Measurements from ENCODE around the gene PIN1. TPM values are rescaled to one million over a fixed set of nuclear protein-coding genes. Genes with fewer than 3 reads are reported as not detected.
"Not testable (repeated sequence)": the region's sequence is repeated elsewhere in the genome, so short reads cannot be mapped to it uniquely, and the experiment has no call there.

The PIN1 gene
- polyA plus RNA-seq (ENCODE audit: insufficient read length in 4 of 4), result 10 to 100 TPM; 48.2 to 90.6 (median 68.8) TPM

- peak; percentile 89 to 97 (median 96) for DNase-seq (ENCODE audit: low read depth in 4 of 4, low spot score in 2 of 4)
Measured at GRCh38 chr19:9834726-9835506, at the start of gene PIN1. Gene PIN1 (plus strand): TSS chr19:9835318. CDS start chr19:9835345, 27 bp downstream.

GRCh38 chr19:9785367-9786331 lies 49.5 kb upstream of the PIN1 start:
- DNase-seq (ENCODE audit: low read depth in 4 of 4, low spot score in 2 of 4), result peak; percentile 93 to 96 (median 96)

- DNase-seq (ENCODE audit: low read depth in 4 of 4, low spot score in 2 of 4), result no peak
Measured at GRCh38 chr19:9786342-9786741, 48.8 kb upstream of the PIN1 start.

- no peak for DNase-seq (ENCODE audit: low read depth in 4 of 4, low spot score in 2 of 4)
Measured at GRCh38 chr19:9786819-9787218, 48.3 kb upstream of the PIN1 start.

- DNase-seq (ENCODE audit: low read depth in 4 of 4, low spot score in 2 of 4), result not testable (repeated sequence)
Measured at GRCh38 chr19:9788604-9789003, 46.5 kb upstream of the PIN1 start.

GRCh38 chr19:9789066-9789465 lies 46.1 kb upstream of the PIN1 start:
- DNase-seq (ENCODE audit: low read depth in 4 of 4, low spot score in 2 of 4), result no peak

- DNase-seq (ENCODE audit: low read depth in 4 of 4, low spot score in 2 of 4), result not testable (repeated sequence)
Measured at GRCh38 chr19:9789579-9789978, 45.5 kb upstream of the PIN1 start.

GRCh38 chr19:9791073-9791367 lies 44.1 kb upstream of the PIN1 start:
- DNase-seq (ENCODE audit: low read depth in 4 of 4, low spot score in 2 of 4), result not testable (repeated sequence)

GRCh38 chr19:9791552-9792205 lies 43.4 kb upstream of the PIN1 start:
- peak; percentile 59 to 93 (median 87) for DNase-seq (ENCODE audit: low read depth in 4 of 4, low spot score in 2 of 4)

- DNase-seq (ENCODE audit: low read depth in 4 of 4, low spot score in 2 of 4), result peak; percentile 84 to 94 (median 92)
Measured at GRCh38 chr19:9792206-9793070, 42.7 kb upstream of the PIN1 start.

GRCh38 chr19:9793071-9793591 lies 42.0 kb upstream of the PIN1 start:
- no peak for DNase-seq (ENCODE audit: low read depth in 4 of 4, low spot score in 2 of 4)

- peak in 2 of 4 donors; percentile 67 to 87 for DNase-seq (ENCODE audit: low read depth in 4 of 4, low spot score in 2 of 4)
Measured at GRCh38 chr19:9796113-9796773, 38.9 kb upstream of the PIN1 start.

- DNase-seq (ENCODE audit: low read depth in 4 of 4, low spot score in 2 of 4), result no peak
Measured at GRCh38 chr19:9797871-9798270, 37.2 kb upstream of the PIN1 start.

- no peak for DNase-seq (ENCODE audit: low read depth in 4 of 4, low spot score in 2 of 4)
Measured at GRCh38 chr19:9799162-9799561, 36.0 kb upstream of the PIN1 start.

GRCh38 chr19:9801976-9802375 lies 33.1 kb upstream of the PIN1 start:
- DNase-seq (ENCODE audit: low read depth in 4 of 4, low spot score in 2 of 4), result no peak

GRCh38 chr19:9806803-9807202 lies 28.3 kb upstream of the PIN1 start:
- no peak for DNase-seq (ENCODE audit: low read depth in 4 of 4, low spot score in 2 of 4)

GRCh38 chr19:9808855-9809824 lies 26.0 kb upstream of the PIN1 start:
- no peak for DNase-seq (ENCODE audit: low read depth in 4 of 4, low spot score in 2 of 4)

GRCh38 chr19:9811139-9811538 lies 24.0 kb upstream of the PIN1 start:
- DNase-seq (ENCODE audit: low read depth in 4 of 4, low spot score in 2 of 4), result no peak
